ENCODE measurements around the gene DAB2IP. TPM values are rescaled to one million over a fixed set of nuclear protein-coding genes. Genes with fewer than 3 reads are reported as not detected.

Gene DAB2IP
- total RNA-seq, 2 experiments from 2014 or later = 0.06 TPM; not detected in 1

- intact Hi-C loops (cut with DNase I, micrococcal nuclease) = no loop called here
- TF ChIP-seq CTCF (IDR thresholded peaks at IDR 0.05) = no peak
- Histone ChIP-seq H3K27ac (ENCODE audit: low read depth in 1 of 2, low read length in 2 of 2) (no peak overlapping the region), H3K9me3 (ENCODE audit: control insufficient read depth in 1 of 2, insufficient read depth in 1 of 2, low read length in 2 of 2) (peaks cover 0 to 5% of the 10 kb centered on the region in 2 experiments), H3K4me1 (ENCODE audit: insufficient read depth, low read length) (no peaks in the 10 kb centered on the region), H3K36me3 (ENCODE audit: insufficient read depth, low read length) (no peaks in the 10 kb centered on the region), H3K27me3 (ENCODE audit: control insufficient read depth in 1 of 2, insufficient read depth in 2 of 2, low read length in 2 of 2) (peaks cover 11 to 20% of the 10 kb centered on the region in 2 experiments), H3K4me3 (ENCODE audit: low read length) (no peak overlapping the region)
- H3K4me1 Mint-ChIP-seq (ENCODE audit: low read depth) = peaks cover 10% of the 10 kb centered on the region
- H3K4me3 Mint-ChIP-seq = peak overlapping the region; percentile 40
- ChIA-PET POLR2A (no interaction called here), CTCF (no interaction called here)
- no peaks in the 10 kb centered on the region for H3K9me3 Mint-ChIP-seq
- H3K36me3 Mint-ChIP-seq (ENCODE audit: low read depth) = no peaks in the 10 kb centered on the region
- no peak for DNase-seq
- no peak overlapping the region for H3K27ac Mint-ChIP-seq
- no peak for ATAC-seq (ENCODE audit: poor library complexity)
- H3K27me3 Mint-ChIP-seq = peaks cover 27% of the 10 kb centered on the region
Observed at GRCh38 chr9:121735793-121736770, 84.6 kb downstream of the DAB2IP start.

GRCh38 chr9:121736934-121737462, 85.6 kb downstream of the DAB2IP start:
- TF ChIP-seq CTCF (IDR thresholded peaks at IDR 0.05) = no peak
- H3K36me3 ChIP-seq (ENCODE audit: insufficient read depth, low read length) = no peaks in the 10 kb centered on the region
- H3K36me3 Mint-ChIP-seq (ENCODE audit: low read depth) = no peaks in the 10 kb centered on the region
- H3K9me3 Mint-ChIP-seq = no peaks in the 10 kb centered on the region
- H3K27me3 ChIP-seq (ENCODE audit: control insufficient read depth in 1 of 2, insufficient read depth in 2 of 2, low read length in 2 of 2) = peaks cover 11 to 20% of the 10 kb centered on the region in 2 experiments
- no peak for ATAC-seq (ENCODE audit: poor library complexity)
- H3K4me3 Mint-ChIP-seq = peak overlapping the region; percentile 40
- H3K9me3 ChIP-seq (ENCODE audit: control insufficient read depth in 1 of 2, insufficient read depth in 1 of 2, low read length in 2 of 2) = peaks cover 0 to 5% of the 10 kb centered on the region in 2 experiments
- H3K4me1 Mint-ChIP-seq (ENCODE audit: low read depth) = peaks cover 10% of the 10 kb centered on the region
- H3K4me1 ChIP-seq (ENCODE audit: insufficient read depth, low read length) = no peaks in the 10 kb centered on the region
- ChIA-PET CTCF (no interaction called here), POLR2A (no interaction called here)
- no peak overlapping the region for H3K27ac Mint-ChIP-seq
- no peak overlapping the region for H3K27ac ChIP-seq (ENCODE audit: low read depth in 1 of 2, low read length in 2 of 2)
- intact Hi-C loops (cut with DNase I, micrococcal nuclease) = no loop called here
- no peak overlapping the region for H3K4me3 ChIP-seq (ENCODE audit: low read length)
- DNase-seq = no peak
- H3K27me3 Mint-ChIP-seq = peaks cover 24% of the 10 kb centered on the region

- TF ChIP-seq CTCF (IDR thresholded peaks at IDR 0.05) = no peak
- ChIA-PET POLR2A (no interaction called here), CTCF (no interaction called here)
- Mint-ChIP-seq H3K27me3 (peaks cover 24% of the 10 kb centered on the region), H3K4me3 (no peak overlapping the region), H3K27ac (no peak overlapping the region), H3K9me3 (no peaks in the 10 kb centered on the region), H3K36me3 (ENCODE audit: low read depth) (no peaks in the 10 kb centered on the region), H3K4me1 (ENCODE audit: low read depth) (peaks cover 10% of the 10 kb centered on the region)
- no peaks in the 10 kb centered on the region for H3K4me1 ChIP-seq (ENCODE audit: insufficient read depth, low read length)
- no peak overlapping the region for H3K27ac ChIP-seq (ENCODE audit: low read depth in 1 of 2, low read length in 2 of 2)
- H3K36me3 ChIP-seq (ENCODE audit: insufficient read depth, low read length) = no peaks in the 10 kb centered on the region
- intact Hi-C loops (cut with DNase I, micrococcal nuclease) = no loop called here
- no peak overlapping the region for H3K4me3 ChIP-seq (ENCODE audit: low read length)
- H3K9me3 ChIP-seq (ENCODE audit: control insufficient read depth in 1 of 2, insufficient read depth in 1 of 2, low read length in 2 of 2) = peaks cover 0 to 5% of the 10 kb centered on the region in 2 experiments
- DNase-seq = no peak
- H3K27me3 ChIP-seq (ENCODE audit: control insufficient read depth in 1 of 2, insufficient read depth in 2 of 2, low read length in 2 of 2) = peaks cover 11 to 20% of the 10 kb centered on the region in 2 experiments
- no peak for ATAC-seq (ENCODE audit: poor library complexity)
Observed at GRCh38 chr9:121737481-121737931, 86.1 kb downstream of the DAB2IP start.

All from CD4-positive, alpha-beta T cell (primary cell).